Activated CD4-positive, alpha-beta memory T cell treated with anti-CD3 and anti-CD28 coated beads, Interleukin-2, amount 10 ng/mL, durations not matched to agents 7 days and 5 days (primary cell): Measurements from ENCODE around the gene GRK2. TPM values are rescaled to one million over a fixed set of nuclear protein-coding genes. Genes with fewer than 3 reads are reported as not detected.

Experiments used
- CTCF ChIA-PET: fragments of 350-600 bp; sonication (Branson Sonifier 250); formaldehyde crosslinking; loops from one replicate; lab custom pipeline; 2021; ENCODE audit warnings: antibody characterized with exemption, inconsistent platforms; lab: Charles Lee
- POLR2A ChIA-PET: fragments of 350-600 bp; sonication (Branson Sonifier 250); formaldehyde crosslinking; loops from one replicate; lab custom pipeline; 2021; ENCODE audit warnings: antibody characterized with exemption; lab: Charles Lee
- DNase-seq: peaks from one replicate; pipeline ENCODE4 v3.0.0-alpha.2; 2020
- H3K27ac Mint-ChIP-seq: one replicate; pipeline ENCODE4 v1.8.0; 2021; ENCODE audit warnings: mild to moderate bottlenecking, mixed read lengths
- H3K27me3 Mint-ChIP-seq: one replicate; pipeline ENCODE4 v1.8.0; 2021; ENCODE audit warnings: mixed read lengths
- H3K36me3 Mint-ChIP-seq: one replicate; pipeline ENCODE4 v1.8.0; 2021; ENCODE audit warnings: low read depth, mixed read lengths
- H3K4me1 Mint-ChIP-seq: one replicate; pipeline ENCODE4 v1.8.0; 2021; ENCODE audit warnings: mixed read lengths
- H3K4me3 Mint-ChIP-seq: one replicate; pipeline ENCODE4 v1.8.0; 2021; ENCODE audit warnings: mild to moderate bottlenecking, mixed read lengths
- H3K9me3 Mint-ChIP-seq: one replicate; pipeline ENCODE4 v1.8.0; 2021; ENCODE audit warnings: mixed read lengths
- total RNA-seq, 2 experiments: library from RNA; stranded (reverse); gene quantifications; one replicate each; pipeline ENCODE4 v1.2.3, GENCODE V29; 2021

Gene GRK2
- total RNA-seq, 2 experiments from 2014 or later, result 333 to 338 TPM

GRCh38 chr11:67307545-67308001, 41.3 kb downstream of the GRK2 start:
- no peak for DNase-seq
- Mint-ChIP-seq H3K4me3 (no peak overlapping the region), H3K27ac (no peak overlapping the region), H3K36me3 (no peaks in the 10 kb centered on the region), H3K9me3 (no peaks in the 10 kb centered on the region), H3K4me1 (peaks cover 25% of the 10 kb centered on the region), H3K27me3 (no peaks in the 10 kb centered on the region)
- ChIA-PET CTCF (interaction anchor here (2.9 kb wide), 1 partner anchor 10 kb away, joined by 8 read pairs; no protein-coding TSS in a partner anchor), POLR2A (interaction anchor here (0.9 to 1.9 kb wide), 4 partner anchors 9 to 38 kb away, joined by 3 to 8 read pairs (median 4); partner anchors contain the start of gene ANKRD13D)

- Mint-ChIP-seq H3K9me3 (no peaks in the 10 kb centered on the region), H3K27me3 (no peaks in the 10 kb centered on the region), H3K27ac (no peak overlapping the region), H3K4me3 (no peak overlapping the region), H3K4me1 (peaks cover 28% of the 10 kb centered on the region), H3K36me3 (no peaks in the 10 kb centered on the region)
- ChIA-PET CTCF (interaction anchor here (2.9 kb wide), 1 partner anchor 9 kb away, joined by 8 read pairs; no protein-coding TSS in a partner anchor), POLR2A (interaction anchor here (0.7 to 1.9 kb wide), 2 partner anchors 10 to 20 kb away, joined by 5 to 8 read pairs; partner anchors contain the start of gene ANKRD13D)
- DNase-seq, result no peak
These were observed 42.0 kb downstream of the GRK2 start for GRCh38 chr11:67308031-67308866.

GRCh38 chr11:67309166-67309565, 42.9 kb downstream of the GRK2 start:
- Mint-ChIP-seq H3K27me3 (no peaks in the 10 kb centered on the region), H3K36me3 (no peaks in the 10 kb centered on the region), H3K4me3 (no peak overlapping the region), H3K27ac (no peak overlapping the region), H3K9me3 (no peaks in the 10 kb centered on the region), H3K4me1 (peaks cover 36% of the 10 kb centered on the region)
- POLR2A ChIA-PET, result interaction anchor here (0.9 to 3.2 kb wide), 3 partner anchors 9 to 47 kb away, joined by 3 to 8 read pairs (median 8); no protein-coding TSS in a partner anchor
- CTCF ChIA-PET, result interaction anchor here (2.9 kb wide), 1 partner anchor 8 kb away, joined by 8 read pairs; no protein-coding TSS in a partner anchor
- no peak for DNase-seq

DNA sequence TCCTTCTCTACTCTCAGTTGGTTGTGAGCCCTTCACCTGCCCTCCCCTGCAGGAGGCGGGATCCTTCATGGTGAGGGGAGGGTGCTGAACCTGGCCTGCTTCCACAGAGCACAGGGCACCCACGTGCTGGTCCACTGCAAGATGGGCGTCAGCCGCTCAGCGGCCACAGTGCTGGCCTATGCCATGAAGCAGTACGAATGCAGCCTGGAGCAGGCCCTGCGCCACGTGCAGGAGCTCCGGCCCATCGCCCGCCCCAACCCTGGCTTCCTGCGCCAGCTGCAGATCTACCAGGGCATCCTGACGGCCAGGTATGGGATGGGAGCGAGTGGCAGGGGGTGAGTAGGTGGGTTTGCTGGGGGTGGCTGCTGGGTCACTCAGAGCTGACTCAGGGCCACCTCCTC, 43.4 kb downstream of the GRK2 start:
- DNase-seq, result no peak
- Mint-ChIP-seq H3K4me3 (no peak overlapping the region), H3K27me3 (no peaks in the 10 kb centered on the region), H3K9me3 (no peaks in the 10 kb centered on the region), H3K4me1 (peaks cover 37% of the 10 kb centered on the region), H3K27ac (no peak overlapping the region), H3K36me3 (no peaks in the 10 kb centered on the region)
- ChIA-PET POLR2A (interaction anchor here (0.9 to 3.2 kb wide), 3 partner anchors 8 to 48 kb away, joined by 3 to 8 read pairs (median 8); no protein-coding TSS in a partner anchor), CTCF (interaction anchor here (2.9 kb wide), 1 partner anchor 8 kb away, joined by 8 read pairs; no protein-coding TSS in a partner anchor)

- ChIA-PET CTCF (interaction anchor here (1.0 kb wide), 1 partner anchor 47 kb away, joined by 3 read pairs; no protein-coding TSS in a partner anchor), POLR2A (interaction anchor here (0.6 to 3.2 kb wide), 4 partner anchors 10 to 48 kb away, joined by 3 to 8 read pairs (median 3); no protein-coding TSS in a partner anchor)
- no peak overlapping the region for H3K4me3 Mint-ChIP-seq
- no peaks in the 10 kb centered on the region for H3K27me3 Mint-ChIP-seq
- H3K4me1 Mint-ChIP-seq, result peaks cover 38% of the 10 kb centered on the region
- no peak overlapping the region for H3K27ac Mint-ChIP-seq
- DNase-seq, result no peak
- H3K9me3 Mint-ChIP-seq, result no peaks in the 10 kb centered on the region
- H3K36me3 Mint-ChIP-seq, result no peaks in the 10 kb centered on the region
These were observed 44.2 kb downstream of the GRK2 start for GRCh38 chr11:67310246-67311050.

DNA sequence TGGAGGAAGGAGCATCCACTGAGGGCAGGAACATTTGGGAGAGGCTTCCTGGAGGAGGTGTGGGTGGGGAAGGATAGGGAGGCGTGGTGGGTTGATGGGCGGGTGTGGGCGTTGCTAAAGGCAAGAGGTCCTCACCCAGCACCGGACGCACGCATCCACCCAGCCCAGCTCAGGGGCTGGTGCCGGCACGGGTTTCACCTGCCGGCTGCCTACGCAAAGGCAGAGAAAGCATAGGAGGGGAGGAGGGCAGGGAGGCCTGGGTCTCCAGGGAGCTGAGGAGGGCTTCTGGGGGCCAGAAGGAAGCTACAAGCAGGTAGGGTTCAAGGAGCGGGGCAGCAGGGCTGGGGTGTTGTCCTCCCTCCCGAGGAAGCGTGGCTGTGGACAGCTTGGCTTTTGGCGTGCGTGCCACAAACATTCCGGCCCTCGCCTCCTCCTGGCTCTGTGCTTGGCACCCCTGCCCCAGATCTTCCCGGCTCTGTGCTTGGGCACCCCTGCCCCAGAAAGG, 44.8 kb downstream of the GRK2 start:
- ChIA-PET CTCF (interaction anchor here (1.0 kb wide), 1 partner anchor 48 kb away, joined by 3 read pairs; no protein-coding TSS in a partner anchor), POLR2A (interaction anchor here (0.9 to 3.2 kb wide), 4 partner anchors 8 to 49 kb away, joined by 3 to 8 read pairs (median 4); partner anchors contain the start of gene SSH3)
- Mint-ChIP-seq H3K36me3 (no peaks in the 10 kb centered on the region), H3K27ac (peak overlapping the region; percentile 31), H3K27me3 (no peaks in the 10 kb centered on the region), H3K4me3 (no peak overlapping the region), H3K4me1 (peaks cover 41% of the 10 kb centered on the region), H3K9me3 (no peaks in the 10 kb centered on the region)
- DNase-seq, result no peak

DNA sequence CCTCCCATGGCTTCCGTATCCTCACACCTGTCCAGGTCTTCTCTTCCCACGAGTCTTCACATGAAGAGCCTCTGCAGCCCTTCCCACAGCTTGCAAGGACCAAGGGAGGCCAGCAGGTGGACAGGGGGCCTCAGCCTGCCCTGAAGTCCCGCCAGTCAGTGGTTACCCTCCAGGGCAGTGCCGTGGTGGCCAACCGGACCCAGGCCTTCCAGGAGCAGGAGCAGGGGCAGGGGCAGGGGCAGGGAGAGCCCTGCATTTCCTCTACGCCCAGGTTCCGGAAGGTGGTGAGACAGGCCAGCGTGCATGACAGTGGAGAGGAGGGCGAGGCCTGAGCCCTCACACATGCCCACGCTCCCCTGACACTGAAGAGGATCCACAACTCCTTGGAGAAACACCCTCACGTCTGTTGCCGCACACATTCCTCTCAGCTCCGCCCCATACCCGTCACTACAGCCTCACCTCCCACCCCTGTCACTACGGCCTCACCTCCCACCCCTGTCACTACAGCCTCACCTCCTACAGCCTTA, 45.3 kb downstream of the GRK2 start:
- Mint-ChIP-seq H3K4me3 (no peak overlapping the region), H3K9me3 (no peaks in the 10 kb centered on the region), H3K4me1 (peaks cover 44% of the 10 kb centered on the region), H3K27me3 (no peaks in the 10 kb centered on the region), H3K27ac (peak overlapping the region; percentile 89), H3K36me3 (no peaks in the 10 kb centered on the region)
- ChIA-PET POLR2A (interaction anchor here (0.9 to 3.2 kb wide), 5 partner anchors 8 to 49 kb away, joined by 3 to 8 read pairs (median 3); partner anchors contain the start of gene SSH3), CTCF (no interaction called here)
- DNase-seq, result no peak

- Mint-ChIP-seq H3K4me1 (peaks cover 47% of the 10 kb centered on the region), H3K9me3 (no peaks in the 10 kb centered on the region), H3K27me3 (no peaks in the 10 kb centered on the region), H3K36me3 (no peaks in the 10 kb centered on the region), H3K27ac (peak overlapping the region; percentile 89), H3K4me3 (peak overlapping the region; percentile 31)
- DNase-seq, result peak; percentile 62
- CTCF ChIA-PET, result interaction anchor here (1.0 to 5.5 kb wide), 2 partner anchors 9 to 49 kb away, joined by 3 to 69 read pairs; partner anchors contain the start of gene SSH3
- POLR2A ChIA-PET, result interaction anchor here (1.2 to 3.2 kb wide), 5 partner anchors 8 to 50 kb away, joined by 3 to 8 read pairs (median 6); partner anchors contain the start of gene SSH3
These were observed 46.1 kb downstream of the GRK2 start for GRCh38 chr11:67312187-67313021.

DNA sequence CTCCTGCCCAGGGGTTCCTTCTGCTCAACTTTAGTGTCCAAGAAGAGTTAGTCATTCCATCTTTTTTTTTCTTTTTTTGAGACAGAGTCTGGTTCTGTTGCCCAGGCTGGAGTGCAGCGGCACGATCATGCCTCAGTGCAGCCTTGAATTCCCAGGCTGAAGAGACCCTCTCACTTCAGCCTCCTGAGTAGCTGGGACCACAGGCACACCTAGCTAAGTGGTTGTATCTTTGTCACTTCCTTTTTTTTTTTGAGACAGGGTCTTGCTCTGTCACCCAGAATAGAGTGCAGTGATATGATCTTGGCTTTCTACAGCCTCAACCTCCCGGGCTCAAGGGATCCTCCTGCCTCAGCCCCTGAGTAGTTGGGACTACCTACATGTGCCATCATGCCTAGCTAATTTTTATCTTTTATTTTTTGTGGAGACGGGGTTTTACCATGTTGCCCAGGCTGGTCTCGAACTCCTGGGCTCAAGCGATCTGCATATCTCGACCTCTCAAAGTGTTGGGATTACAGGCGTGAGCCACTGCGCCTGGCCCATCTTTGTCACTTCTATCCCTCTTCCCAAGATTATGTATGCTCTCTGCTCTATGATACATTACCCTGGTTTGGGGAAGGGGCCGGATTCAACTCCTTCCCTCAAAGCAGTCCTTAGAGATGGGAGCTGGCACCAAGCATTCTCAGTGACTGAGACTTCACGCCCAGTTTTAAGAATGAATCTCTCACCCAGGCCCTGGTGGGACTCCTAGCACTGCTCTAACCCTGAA, 47.0 kb downstream of the GRK2 start:
- POLR2A ChIA-PET, result interaction anchor here (0.9 to 6.3 kb wide), 6 partner anchors 9 to 48 kb away, joined by 4 to 53 read pairs (median 6); partner anchors contain the start of genes ANKRD13D and SSH3
- no peaks in the 10 kb centered on the region for H3K27me3 Mint-ChIP-seq
- CTCF ChIA-PET, result interaction anchor here (1.0 to 5.5 kb wide), 4 partner anchors 10 to 60 kb away, joined by 3 to 69 read pairs (median 4); partner anchors contain the start of gene SSH3
- DNase-seq, result no peak
- peak overlapping the region; percentile 89 for H3K27ac Mint-ChIP-seq
- H3K9me3 Mint-ChIP-seq, result no peaks in the 10 kb centered on the region
- peaks cover 52% of the 10 kb centered on the region for H3K4me1 Mint-ChIP-seq
- no peak overlapping the region for H3K4me3 Mint-ChIP-seq
- peaks cover 4% of the 10 kb centered on the region for H3K36me3 Mint-ChIP-seq

DNA sequence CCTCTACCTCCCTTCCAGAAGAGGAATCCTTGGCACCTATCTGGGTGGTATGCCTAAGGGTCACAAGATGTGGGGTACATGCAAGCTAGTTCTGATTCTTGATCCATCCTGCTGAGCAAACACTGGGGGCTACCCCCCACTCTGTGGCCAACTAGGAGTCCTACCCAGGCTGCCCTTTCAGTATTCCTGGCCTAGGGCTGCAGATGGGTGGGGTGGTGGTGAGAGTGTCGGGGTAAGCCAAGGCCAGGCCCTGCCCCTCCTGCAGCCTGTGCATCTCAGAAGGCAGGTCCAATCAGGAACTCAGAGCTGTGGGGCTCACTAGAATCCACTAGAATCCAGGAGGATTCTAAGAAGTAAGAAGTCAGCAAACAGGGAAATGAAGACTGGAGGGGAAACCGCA, 47.9 kb downstream of the GRK2 start:
- H3K27me3 Mint-ChIP-seq, result no peaks in the 10 kb centered on the region
- ChIA-PET CTCF (interaction anchor here (1.0 to 5.5 kb wide), 6 partner anchors 37 to 61 kb away, joined by 3 to 69 read pairs (median 4); no protein-coding TSS in a partner anchor), POLR2A (interaction anchor here (1.4 to 6.3 kb wide), 5 partner anchors 10 to 49 kb away, joined by 4 to 53 read pairs (median 8); partner anchors contain the start of gene ANKRD13D)
- no peak for DNase-seq
- H3K36me3 Mint-ChIP-seq, result peaks cover 4% of the 10 kb centered on the region
- no peak overlapping the region for H3K4me3 Mint-ChIP-seq
- H3K4me1 Mint-ChIP-seq, result peaks cover 58% of the 10 kb centered on the region
- no peak overlapping the region for H3K27ac Mint-ChIP-seq
- H3K9me3 Mint-ChIP-seq, result no peaks in the 10 kb centered on the region
